M059J (cell line): Measurements from ENCODE around the gene MAGI1. TPM values are rescaled to one million over a fixed set of nuclear protein-coding genes. Genes with fewer than 3 reads are reported as not detected.
A peak's percentile ranks its signal among the peaks of the same experiment; 100 is the strongest.

Experiments
- DNase-seq: peaks from one replicate; pipeline ENCODE4 v3.0.0-alpha.2; 2012; ENCODE audit warnings: low read depth
- total RNA-seq: library from RNA; depleted of rRNA; stranded (reverse); fragments of >200 nt; shearing (Covaris generic); gene quantifications from 2 replicates; pipeline ENCODE4 v1.2.3, GENCODE V29; 2014

Gene MAGI1
- total RNA-seq, 1 experiment from 2014 or later = 2.8 TPM

GRCh38 chr3:65432388-65433003 is 606.2 kb downstream of the MAGI1 start:
- no peak for DNase-seq

DNA sequence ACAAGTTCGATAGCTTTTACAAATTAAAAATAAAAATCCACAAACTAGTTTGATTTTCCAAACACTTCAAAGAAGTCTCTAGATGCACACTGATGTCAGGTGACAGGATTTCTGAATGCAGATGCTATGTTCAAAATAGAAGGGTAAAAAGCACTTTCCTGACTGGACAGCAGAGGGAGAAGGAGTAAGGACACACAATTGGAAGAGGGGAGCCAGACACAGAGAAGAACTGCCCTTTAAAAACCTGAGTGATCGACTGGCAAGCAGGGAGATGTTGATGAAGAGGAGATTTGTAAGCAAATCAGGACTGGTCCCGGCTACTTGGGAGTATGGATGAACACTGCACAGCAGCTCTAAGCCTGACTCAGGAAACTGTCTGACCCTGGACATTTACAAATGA is 612.8 kb downstream of the MAGI1 start:
- DNase-seq = no peak

GRCh38 chr3:65422154-65422553 is 616.6 kb downstream of the MAGI1 start:
- no peak for DNase-seq

GRCh38 chr3:65419233-65419632 is 619.5 kb downstream of the MAGI1 start:
- no peak for DNase-seq

- no peak for DNase-seq
Measured at GRCh38 chr3:65413891-65414290, 624.8 kb downstream of the MAGI1 start.

- DNase-seq = peak; percentile 3
Measured at GRCh38 chr3:65412588-65412987, 626.1 kb downstream of the MAGI1 start.

DNA sequence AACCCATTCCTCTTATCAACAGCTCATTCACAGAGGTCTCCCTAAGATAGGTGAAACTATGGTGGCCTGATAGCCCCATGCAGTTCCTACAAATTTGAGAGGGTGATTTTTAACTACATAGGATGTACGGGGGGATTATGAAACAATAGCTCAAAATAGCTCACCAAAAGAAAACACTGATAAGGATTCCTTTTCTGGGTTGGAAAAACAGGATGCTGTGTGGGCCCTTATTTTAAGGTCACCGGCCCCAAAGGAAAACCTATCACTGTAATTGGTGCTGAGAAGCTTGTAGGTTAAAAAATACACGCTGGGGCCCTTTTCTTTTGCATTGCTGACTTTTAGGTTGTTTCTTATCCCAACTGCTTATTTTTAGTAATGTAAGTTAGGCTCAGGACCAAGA is 627.4 kb downstream of the MAGI1 start:
- no peak for DNase-seq

GRCh38 chr3:65409176-65409569 is 629.5 kb downstream of the MAGI1 start:
- DNase-seq = no peak

DNA sequence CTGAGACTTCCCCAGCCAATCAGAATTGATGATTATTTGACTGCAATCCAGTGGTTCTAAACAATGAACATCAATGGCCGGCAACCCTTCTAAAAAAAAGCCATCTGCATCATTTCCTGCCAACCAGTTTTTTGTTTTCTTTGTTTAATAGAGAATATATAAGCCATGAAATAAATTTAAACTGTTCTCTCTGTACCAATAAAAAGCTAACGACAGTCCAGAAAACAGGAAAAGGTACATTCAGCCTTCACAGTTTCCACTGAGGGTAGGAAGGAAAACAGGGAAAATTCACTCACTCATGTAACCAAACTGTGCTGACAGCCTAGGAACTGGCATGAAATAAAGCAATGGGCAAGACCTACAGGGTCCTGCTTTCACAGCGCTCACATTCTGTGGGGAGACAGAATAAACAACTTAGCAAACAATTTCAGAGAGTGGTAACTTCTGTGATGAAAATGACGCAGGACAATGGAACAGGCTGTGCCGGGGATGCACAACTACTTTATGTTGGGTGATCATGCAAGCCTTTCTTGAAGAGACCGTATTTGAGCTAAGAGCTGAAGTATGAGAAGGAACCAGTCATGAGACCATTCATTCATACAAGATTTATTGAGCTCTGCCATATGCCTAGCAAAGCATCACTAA is 630.1 kb downstream of the MAGI1 start:
- DNase-seq = no peak

- no peak for DNase-seq
Measured at GRCh38 chr3:65406470-65406869, 632.2 kb downstream of the MAGI1 start.

- DNase-seq = peak; percentile 91
Measured at GRCh38 chr3:65402597-65402996, 636.1 kb downstream of the MAGI1 start.

DNA sequence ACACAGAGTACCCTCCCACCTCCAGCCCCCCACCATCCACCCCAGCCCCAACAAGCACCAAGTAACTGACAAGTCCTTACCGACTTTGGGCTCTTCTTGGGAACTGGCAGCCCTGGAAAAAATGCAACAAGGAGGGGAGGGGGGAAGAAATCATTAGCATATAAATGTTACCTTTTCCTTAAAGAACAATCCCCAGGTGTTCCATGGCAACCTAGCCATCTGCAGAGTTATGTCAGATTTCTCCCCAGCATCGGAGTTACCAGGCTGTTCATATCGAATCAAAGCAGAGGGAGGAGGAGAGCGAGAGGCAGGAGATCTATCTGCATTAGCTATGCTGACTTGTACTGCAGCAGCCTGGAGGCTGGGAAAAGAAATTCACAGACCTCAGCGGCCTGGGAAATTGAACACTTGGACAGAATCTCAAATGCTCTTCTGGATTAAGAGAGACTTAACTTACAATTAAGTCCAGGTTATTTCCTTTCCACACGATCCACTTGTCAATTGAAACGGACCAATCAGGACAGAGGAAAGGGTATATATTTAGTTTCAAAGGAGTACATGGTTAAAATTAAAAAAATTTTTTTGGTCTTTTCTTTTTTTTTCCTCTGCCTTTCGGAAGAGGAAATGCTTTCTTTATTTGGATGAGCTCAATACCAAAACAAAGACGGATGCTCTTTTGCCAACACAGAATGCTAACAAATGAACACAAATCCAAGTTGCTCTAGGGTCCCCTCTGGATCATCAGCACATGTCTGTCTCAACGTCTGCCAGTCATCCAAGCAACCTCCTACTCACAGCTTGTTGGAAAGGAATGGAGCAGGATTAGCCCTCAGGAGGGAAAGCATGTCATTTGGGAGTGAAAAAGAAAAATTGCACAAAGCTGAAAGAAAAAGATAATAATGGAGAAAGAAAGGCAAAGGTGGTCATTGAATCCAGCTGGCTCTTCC is 637.1 kb downstream of the MAGI1 start:
- DNase-seq = no peak

DNA sequence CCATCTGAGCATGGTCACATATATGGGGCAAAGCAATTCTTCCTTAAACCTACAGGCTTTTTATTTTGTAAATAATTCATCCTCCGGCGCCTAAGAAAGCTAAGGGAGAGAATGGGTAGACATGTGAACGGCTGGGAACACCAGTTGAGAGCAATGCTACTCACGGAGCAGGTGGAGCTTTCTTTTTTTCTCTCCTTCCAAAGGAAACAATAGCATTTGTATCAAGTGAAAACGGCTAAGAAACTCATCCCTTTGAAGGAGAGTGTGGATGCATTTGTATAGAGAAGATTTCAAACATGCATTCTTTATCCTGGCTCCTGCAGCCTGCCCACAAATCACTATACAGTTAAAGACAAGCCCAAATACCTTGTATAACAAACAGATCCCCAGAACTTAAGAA is 637.8 kb downstream of the MAGI1 start:
- DNase-seq = no peak

DNA sequence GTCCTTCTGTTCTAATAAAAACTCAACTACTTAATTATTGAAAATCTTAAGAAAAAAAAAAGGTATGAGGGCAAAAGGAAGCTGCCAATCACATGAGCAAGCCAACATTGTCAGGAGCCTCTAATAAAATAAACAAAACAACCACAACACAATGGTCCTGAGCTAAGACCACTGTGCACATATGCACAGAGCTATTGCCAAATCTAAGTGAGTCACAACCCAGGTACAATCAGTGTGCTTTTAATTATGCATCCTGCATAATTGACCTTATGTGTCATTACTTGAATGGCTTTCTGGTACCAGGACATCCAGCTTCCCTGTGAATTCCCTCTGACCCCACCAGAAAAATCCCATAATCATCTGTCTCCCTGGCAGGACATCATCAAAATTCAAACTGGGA is 639.8 kb downstream of the MAGI1 start:
- peak; percentile 71 for DNase-seq

DNA sequence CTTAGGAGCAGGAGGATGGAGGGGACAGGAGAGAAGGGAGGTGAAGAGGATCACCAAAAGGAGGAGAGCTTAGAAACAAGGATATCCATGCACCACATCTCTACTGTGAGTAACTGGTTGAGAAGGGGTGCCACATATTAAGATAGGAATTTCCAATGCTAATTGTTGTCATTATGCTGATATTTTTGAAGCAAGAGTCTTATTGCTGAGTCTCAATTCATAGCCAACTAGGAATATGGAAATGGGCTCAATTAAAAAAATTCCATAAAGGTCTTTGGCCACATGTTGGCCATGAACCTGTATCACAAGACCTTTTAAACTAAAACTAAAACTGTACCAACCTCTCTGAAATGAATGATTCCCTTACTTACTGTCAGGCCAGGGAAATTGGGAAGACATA is 642.6 kb downstream of the MAGI1 start:
- DNase-seq = no peak

- DNase-seq = no peak
Measured at GRCh38 chr3:65391068-65391467, 647.6 kb downstream of the MAGI1 start.

- DNase-seq = no peak
Measured at GRCh38 chr3:65385805-65386204, 652.9 kb downstream of the MAGI1 start.

DNA sequence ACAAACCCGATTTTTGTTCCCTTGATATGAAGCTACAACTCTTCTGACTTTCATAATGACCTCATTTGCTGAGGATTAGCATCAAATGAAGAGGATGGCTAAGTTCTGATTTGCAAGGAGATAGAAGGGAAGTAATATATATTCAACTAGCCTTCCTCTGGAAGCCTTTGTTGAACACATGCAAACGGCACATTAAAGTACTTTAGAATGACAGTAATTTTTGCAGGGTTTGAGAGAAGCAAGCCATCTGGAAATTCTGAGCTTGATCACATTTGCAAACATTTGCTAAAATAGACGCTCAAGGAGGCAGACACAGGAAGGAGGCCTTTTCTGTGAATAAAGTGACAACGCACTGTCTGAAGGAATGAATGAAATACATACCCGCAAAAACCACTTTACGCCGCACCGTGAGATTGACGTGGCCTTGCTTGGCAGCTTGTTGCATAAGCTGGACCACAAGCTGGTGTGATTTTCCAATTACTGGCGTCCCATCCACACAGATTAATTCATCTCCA is 657.2 kb downstream of the MAGI1 start:
- no peak for DNase-seq

GRCh38 chr3:65379223-65379622 is 659.5 kb downstream of the MAGI1 start:
- no peak for DNase-seq

DNA sequence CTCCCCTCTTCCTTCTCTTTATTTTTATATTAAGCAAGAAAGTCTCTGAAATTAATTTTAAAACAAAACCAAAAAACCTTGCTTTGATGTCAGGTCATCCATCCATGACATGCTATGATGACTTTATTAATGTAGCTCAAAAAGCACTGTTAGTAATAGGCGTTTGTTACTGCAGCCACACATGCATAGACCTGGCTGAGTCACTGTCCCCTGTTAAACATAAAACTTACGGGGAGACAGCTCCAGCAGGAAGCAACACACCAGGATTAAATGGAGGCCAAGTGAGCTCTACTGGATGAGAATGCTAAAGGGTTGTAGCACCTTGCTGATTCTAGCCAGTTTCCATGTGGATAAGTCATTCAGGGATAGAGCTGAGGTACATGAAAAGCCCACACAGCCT is 661.1 kb downstream of the MAGI1 start:
- no peak for DNase-seq

DNA sequence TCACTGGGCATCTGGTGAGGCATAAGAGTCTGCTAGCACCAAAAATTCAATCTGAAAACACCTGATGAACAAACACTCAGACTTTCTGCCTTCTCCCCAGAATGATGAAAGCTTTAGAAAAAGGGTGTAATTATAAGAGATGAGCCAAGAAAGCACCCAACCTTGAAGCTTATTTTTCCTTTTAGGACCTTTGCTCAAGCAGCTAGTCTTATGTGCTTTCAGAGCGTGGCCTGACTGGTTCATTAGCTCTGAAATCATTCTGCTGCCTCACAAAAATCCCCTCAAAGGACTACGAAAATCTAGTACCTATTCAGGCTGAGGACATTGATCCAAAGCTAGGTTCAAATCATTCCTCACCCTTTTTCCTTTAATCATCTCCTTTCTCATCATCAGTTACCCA is 662.3 kb downstream of the MAGI1 start:
- DNase-seq = no peak

GRCh38 chr3:65371053-65371452 is 667.7 kb downstream of the MAGI1 start:
- peak; percentile 23 for DNase-seq

GRCh38 chr3:65368866-65369265 is 669.9 kb downstream of the MAGI1 start:
- DNase-seq = no peak
